ENCODE results near the gene AQP11.

DNA sequence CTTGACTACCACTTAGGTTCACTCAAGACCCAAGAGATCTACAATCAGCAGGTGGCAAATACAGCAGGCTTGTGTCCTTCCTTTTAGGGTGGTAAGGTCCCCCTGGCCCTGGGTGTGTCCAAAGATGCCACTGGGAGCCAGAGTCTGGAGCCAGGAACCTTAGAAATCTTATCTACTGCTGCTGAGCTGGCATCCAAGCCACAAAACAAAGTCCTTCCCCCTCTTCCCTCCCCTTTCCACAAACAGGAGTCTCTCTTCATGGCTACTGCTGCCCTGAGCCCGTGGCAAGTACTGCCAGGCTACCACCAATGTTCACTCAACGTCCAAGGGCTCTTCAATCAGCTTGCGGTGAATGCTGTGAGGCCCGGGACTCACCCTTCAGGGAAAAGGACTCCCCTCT, 21.4 kb upstream of the AQP11 start:
- no peak for TF ChIP-seq EZH2 (IDR thresholded peaks at IDR 0.05; ENCODE audit: insufficient read depth, poor library complexity, severe bottlenecking)
- no peak for TF ChIP-seq EZH2phosphoT487 (IDR thresholded peaks at IDR 0.05; ENCODE audit: insufficient read depth, low read depth)
